ENCODE results near the gene SHROOM4. TPM values are rescaled to one million over a fixed set of nuclear protein-coding genes. Genes with fewer than 3 reads are reported as not detected.

SHROOM4 gene
- total and polyA plus RNA-seq, 4 donors: 0.62 to 2.3 (median 0.93) TPM

- TF ChIP-seq ZBTB33 (IDR thresholded peaks at IDR 0.05) (no peak), HNF4G (IDR thresholded peaks at IDR 0.05) (no peak), JUND (IDR thresholded peaks at IDR 0.05) (no peak), ATF3 (IDR thresholded peaks at IDR 0.05) (no peak), FOXA2 (IDR thresholded peaks at IDR 0.05) (no peak), RXRA (IDR thresholded peaks at IDR 0.05) (no peak), RAD21 (IDR thresholded peaks at IDR 0.05) (no peak), HNF4A (conservative IDR thresholded peaks at IDR 0.05) (no peak)
Observed at GRCh38 chrX:50736656-50737055, 77.3 kb downstream of the SHROOM4 start (continued).

DNA sequence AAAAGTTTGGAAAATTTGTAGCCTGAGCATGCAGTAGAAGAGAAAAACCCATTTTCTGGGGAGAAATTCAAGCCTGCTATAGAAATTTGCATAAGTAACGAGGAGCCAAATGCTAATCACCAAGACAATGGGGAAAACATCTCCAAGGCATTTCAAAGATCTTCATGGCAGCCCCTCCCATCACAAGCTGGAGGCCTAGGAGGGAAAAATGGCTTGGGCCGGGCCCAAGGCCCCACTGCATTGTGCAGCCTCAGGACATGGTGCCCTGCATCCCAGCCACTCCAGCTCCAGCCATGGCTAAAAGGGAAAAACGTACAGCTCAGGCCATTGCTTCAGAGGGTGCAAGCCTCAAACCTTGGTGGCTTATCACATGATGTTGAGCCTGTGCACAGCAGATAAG lies 87.7 kb downstream of the SHROOM4 start:
- Histone ChIP-seq H3K27me3 (ENCODE audit: control insufficient read depth in 4 of 4, insufficient read depth in 4 of 4, low read length in 3 of 4) (no peaks in the 10 kb centered on the region), H3K9ac (ENCODE audit: low read depth in 1 of 2, low read length in 2 of 2) (no peak overlapping the region), H3K9me3 (ENCODE audit: control insufficient read depth in 4 of 4, low read length in 3 of 4) (no peaks in the 10 kb centered on the region), H3K27ac (ENCODE audit: low read depth in 1 of 2, low read length in 2 of 2) (no peak overlapping the region), H3K4me1 (ENCODE audit: control insufficient read depth in 4 of 4, insufficient read depth in 4 of 4, low read length in 3 of 4) (no peaks in the 10 kb centered on the region), H3K36me3 (ENCODE audit: control insufficient read depth in 4 of 4, insufficient read depth in 3 of 4, low read depth in 1 of 4, low read length in 3 of 4) (no peaks in the 10 kb centered on the region), H3K4me3 (ENCODE audit: low read depth in 1 of 3, low read length in 3 of 3) (no peak overlapping the region)
- WGBS: 91% methylated on average over 3 of the region's 3 CpGs
- DNase-seq (ENCODE audit: low spot score): no peak
- TF ChIP-seq JUND (IDR thresholded peaks at IDR 0.05) (no peak), FOXA2 (IDR thresholded peaks at IDR 0.05) (no peak), NR2F2 (IDR thresholded peaks at IDR 0.05) (no peak), ZBTB33 (IDR thresholded peaks at IDR 0.05) (no peak), YY1 (IDR thresholded peaks at IDR 0.05) (no peak), HNF4A (conservative IDR thresholded peaks at IDR 0.05) (no peak), GABPA (IDR thresholded peaks at IDR 0.05 in 1 of 2, conservative IDR thresholded peaks at IDR 0.05 in 1 of 2) (no peak), TAF1 (conservative IDR thresholded peaks at IDR 0.05) (no peak), RAD21 (IDR thresholded peaks at IDR 0.05) (no peak), ATF3 (IDR thresholded peaks at IDR 0.05) (no peak), EGR1 (IDR thresholded peaks at IDR 0.05; ENCODE audit: low read depth in 2 of 2) (no peak)

DNA sequence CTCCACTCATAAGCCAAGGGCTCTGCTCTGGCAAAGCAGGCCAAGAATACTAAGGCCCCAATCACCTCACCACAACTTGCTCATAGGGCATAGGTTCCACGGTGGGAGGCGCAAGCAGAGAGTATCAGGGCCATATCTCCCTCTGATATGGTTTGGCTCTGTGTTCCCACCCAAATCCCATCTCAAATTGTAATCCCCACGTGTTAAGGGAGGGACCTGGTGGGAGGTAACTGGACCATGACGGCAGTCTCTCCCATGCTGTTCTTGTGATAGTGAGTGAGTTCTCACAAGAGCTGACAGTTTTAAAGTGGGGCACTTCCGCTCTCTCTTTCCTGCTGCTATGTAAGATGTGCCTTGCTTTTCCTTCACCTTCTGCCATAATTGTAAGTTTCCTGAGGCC lies 88.7 kb downstream of the SHROOM4 start:
- WGBS: 93% methylated on average over 5 of the region's 5 CpGs
- no peaks in the 10 kb centered on the region for H3K9me3 ChIP-seq (ENCODE audit: control insufficient read depth in 4 of 4, low read length in 3 of 4)
- no peaks in the 10 kb centered on the region for H3K36me3 ChIP-seq (ENCODE audit: control insufficient read depth in 4 of 4, insufficient read depth in 3 of 4, low read depth in 1 of 4, low read length in 3 of 4)
- DNase-seq (ENCODE audit: low spot score): no peak
- no peak overlapping the region for H3K4me3 ChIP-seq (ENCODE audit: low read depth in 1 of 3, low read length in 3 of 3)
- no peaks in the 10 kb centered on the region for H3K27me3 ChIP-seq (ENCODE audit: control insufficient read depth in 4 of 4, insufficient read depth in 4 of 4, low read length in 3 of 4)
- no peak overlapping the region for H3K27ac ChIP-seq (ENCODE audit: low read depth in 1 of 2, low read length in 2 of 2)
- H3K4me1 ChIP-seq (ENCODE audit: control insufficient read depth in 4 of 4, insufficient read depth in 4 of 4, low read length in 3 of 4): no peaks in the 10 kb centered on the region
- H3K9ac ChIP-seq (ENCODE audit: low read depth in 1 of 2, low read length in 2 of 2): no peak overlapping the region
- TF ChIP-seq ZBTB33 (IDR thresholded peaks at IDR 0.05) (no peak), REST (IDR thresholded peaks at IDR 0.05) (no peak), SP1 (IDR thresholded peaks at IDR 0.05) (no peak), HNF4G (IDR thresholded peaks at IDR 0.05) (no peak), YY1 (IDR thresholded peaks at IDR 0.05) (no peak), MAX (IDR thresholded peaks at IDR 0.05) (no peak), HNF4A (conservative IDR thresholded peaks at IDR 0.05) (no peak), FOXA1 (IDR thresholded peaks at IDR 0.05) (no peak), JUND (IDR thresholded peaks at IDR 0.05) (no peak), GABPA (IDR thresholded peaks at IDR 0.05 in 1 of 2, conservative IDR thresholded peaks at IDR 0.05 in 1 of 2) (no peak), RXRA (IDR thresholded peaks at IDR 0.05) (no peak)
- TF ChIP-seq, protein P1, sequence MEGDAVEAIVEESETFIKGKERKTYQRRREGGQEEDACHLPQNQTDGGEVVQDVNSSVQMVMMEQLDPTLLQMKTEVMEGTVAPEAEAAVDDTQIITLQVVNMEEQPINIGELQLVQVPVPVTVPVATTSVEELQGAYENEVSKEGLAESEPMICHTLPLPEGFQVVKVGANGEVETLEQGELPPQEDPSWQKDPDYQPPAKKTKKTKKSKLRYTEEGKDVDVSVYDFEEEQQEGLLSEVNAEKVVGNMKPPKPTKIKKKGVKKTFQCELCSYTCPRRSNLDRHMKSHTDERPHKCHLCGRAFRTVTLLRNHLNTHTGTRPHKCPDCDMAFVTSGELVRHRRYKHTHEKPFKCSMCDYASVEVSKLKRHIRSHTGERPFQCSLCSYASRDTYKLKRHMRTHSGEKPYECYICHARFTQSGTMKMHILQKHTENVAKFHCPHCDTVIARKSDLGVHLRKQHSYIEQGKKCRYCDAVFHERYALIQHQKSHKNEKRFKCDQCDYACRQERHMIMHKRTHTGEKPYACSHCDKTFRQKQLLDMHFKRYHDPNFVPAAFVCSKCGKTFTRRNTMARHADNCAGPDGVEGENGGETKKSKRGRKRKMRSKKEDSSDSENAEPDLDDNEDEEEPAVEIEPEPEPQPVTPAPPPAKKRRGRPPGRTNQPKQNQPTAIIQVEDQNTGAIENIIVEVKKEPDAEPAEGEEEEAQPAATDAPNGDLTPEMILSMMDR (IDR thresholded peaks at IDR 0.05; ENCODE audit: low read depth, low read length, missing input control): no peak

Data from liver (tissue), 9 donors.